K562 (cell line): ENCODE data around the gene ARL13A. TPM values are rescaled to one million over a fixed set of nuclear protein-coding genes. Genes with fewer than 3 reads are reported as not detected.

Experiments
- ATAC-seq: fragments of 200-7000 bp; cut with Tn5 transposase; 3 replicates; pipeline ENCODE4 v1.9.1; 2020; ENCODE audit warnings: moderate library complexity
- Bru-seq: library from RNA; stranded (reverse); fragments of 400-500 nt; gene quantifications from one replicate; lab custom pipeline; 2021; lab: Mats Ljungman, UMichigan
- BruChase-seq, 2 experiments: library from RNA; stranded (reverse); fragments of 400-500 nt; gene quantifications; one replicate each; lab custom pipeline; 2021; lab: Mats Ljungman, UMichigan
- BruUV-seq: library from RNA; stranded (reverse); fragments of 400-500 nt; replicated peaks from 2 replicates; lab custom pipeline; 2021; lab: Mats Ljungman, UMichigan
- CTCF ChIA-PET: fragments of 300-600 bp; formaldehyde crosslinking; extraction: SDS; loops from one replicate; lab custom pipeline; 2021; ENCODE audit warnings: low intra/inter-chr PET ratio; lab: Yijun Ruan, JAX
- POLR2A ChIA-PET: fragments of 300-600, 350-650 bp; sonication (Branson Sonifier 250); formaldehyde crosslinking; extraction: SDS; loops from one replicate; lab custom pipeline; 2021; ENCODE audit warnings: antibody characterized with exemption, inconsistent platforms; lab: Yijun Ruan, JAX
- DNase-seq, 4 experiments: peaks; one replicate each; pipeline versions ENCODE4 v3.0.0 to v3.0.0-alpha.2; 2011 to 2018; ENCODE audit warnings: low spot score in 3 of 4, mixed read lengths in 3 of 4; ENCODE audit errors: extremely low read depth in 1 of 4
- FAIRE-seq: peaks from 2 replicates; lab custom pipeline; 2011; peaks lifted over from hg19 to GRCh38; lab: Jason Lieb, UNC
- H2AFZ ChIP-seq: 2 replicates; pipeline ENCODE4 v1.6.0; 2011; ENCODE audit warnings: low read depth, low read length, control low read depth, inconsistent platforms
- H3K27ac ChIP-seq: fragments of 200-600 bp; 3 replicates; pipeline ENCODE4 v1.8.0; 2011; ENCODE audit warnings: low read depth, mild to moderate bottlenecking, control low read depth, inconsistent platforms, low read length, moderate library complexity, mixed read lengths; ENCODE audit errors: extremely low read depth
- H3K27me3 ChIP-seq, 2 experiments: fragments of 300-600 bp in 1 of 2; 2 replicates in 1 of 2; 3 replicates in 1 of 2; pipeline versions ENCODE4 v1.6.0 to v1.8.0; 2011; ENCODE audit warnings: inconsistent platforms in 2 of 2, low read length in 2 of 2, mild to moderate bottlenecking in 1 of 2, mixed read lengths in 1 of 2, moderate library complexity in 1 of 2; ENCODE audit not compliant: control insufficient read depth in 2 of 2, insufficient read depth in 2 of 2
- H3K36me3 ChIP-seq: fragments of 300-600 bp; 3 replicates; pipeline ENCODE4 v1.8.0; 2011; ENCODE audit warnings: mild to moderate bottlenecking, low read length, inconsistent platforms; ENCODE audit not compliant: control insufficient read depth, insufficient read depth
- H3K4me1 ChIP-seq, 2 experiments: fragments of 200-600 bp in 1 of 2; replicated peaks in 1 of 2; 2 replicates in 1 of 2; 3 replicates in 1 of 2; pipeline versions ENCODE4 v1.5.1 to v1.8.0; 2011; ENCODE audit warnings: inconsistent platforms in 2 of 2, low read length in 2 of 2, mild to moderate bottlenecking in 1 of 2, mixed read lengths in 1 of 2, moderate library complexity in 1 of 2; ENCODE audit not compliant: control insufficient read depth in 2 of 2, insufficient read depth in 2 of 2
- H3K4me2 ChIP-seq: 2 replicates; pipeline ENCODE4 v1.6.1; 2011; ENCODE audit warnings: low read length, control low read depth, inconsistent platforms, mixed read lengths; ENCODE audit not compliant: insufficient read depth
- H3K4me3 ChIP-seq: fragments of 200-600 bp; sonication (generic), shearing (Covaris generic); 2 replicates; pipeline ENCODE4 v1.5.1; 2016; ENCODE audit warnings: control low read depth, inconsistent platforms
- H3K79me2 ChIP-seq: fragments of 200-600 bp; 3 replicates; pipeline ENCODE4 v1.8.0; 2011; ENCODE audit warnings: low read length, inconsistent platforms; ENCODE audit not compliant: control insufficient read depth, insufficient read depth
- H3K9ac ChIP-seq, 2 experiments: 2 replicates each; pipeline versions ENCODE4 v1.6.0 to v1.6.1; 2011; ENCODE audit warnings: low read depth in 2 of 2, low read length in 2 of 2, control low read depth in 1 of 2, inconsistent platforms in 1 of 2, mild to moderate bottlenecking in 1 of 2, mixed read lengths in 1 of 2; ENCODE audit not compliant: insufficient read depth in 1 of 2
- H3K9me1 ChIP-seq: one replicate; pipeline ENCODE4 v1.6.0; 2011; ENCODE audit warnings: inconsistent platforms, mild to moderate bottlenecking, low read length, moderate library complexity; ENCODE audit not compliant: control insufficient read depth, insufficient read depth
- H3K9me3 ChIP-seq: replicated peaks from 2 replicates; pipeline ENCODE4 v1.5.1; 2011; ENCODE audit warnings: low read depth, low read length, inconsistent platforms; ENCODE audit not compliant: control insufficient read depth, insufficient read depth
- H4K20me1 ChIP-seq: replicated peaks from 2 replicates; pipeline ENCODE4 v1.6.1; 2011; ENCODE audit warnings: low read length, inconsistent platforms, mixed read lengths; ENCODE audit not compliant: control insufficient read depth, insufficient read depth
- HOXB6 ChIP-seq: fragments of 250-450 bp; sonication (Bioruptor Pico); IDR thresholded peaks from 2 replicates; pipeline ENCODE4 v1.5.1; 2022; ENCODE audit warnings: mild to moderate bottlenecking, borderline replicate concordance
- NEUROD1 ChIP-seq: fragments of 150-350 bp; IDR thresholded peaks from 2 replicates; pipeline ENCODE4 v1.6.1; 2014; ENCODE audit warnings: borderline replicate concordance, low read length, low read depth; ENCODE audit not compliant: partially characterized antibody
- PCBP2 ChIP-seq: fragments of 200-400 bp; formaldehyde crosslinking; IDR thresholded peaks from 2 replicates; pipeline ENCODE4 v1.6.1; 2018; ENCODE audit warnings: low read length, low read depth, mild to moderate bottlenecking, moderate library complexity; ENCODE audit not compliant: poor library complexity, severe bottlenecking
- SIX5 ChIP-seq, 2 experiments: IDR thresholded peaks; 2 replicates each; pipeline ENCODE4 v1.6.1; 2011; ENCODE audit warnings: low read length in 2 of 2, borderline replicate concordance in 1 of 2, low read depth in 1 of 2, mild to moderate bottlenecking in 1 of 2, moderate library complexity in 1 of 2; ENCODE audit not compliant: insufficient read depth in 1 of 2
- SRSF7 ChIP-seq: fragments of 200-400 bp; formaldehyde crosslinking; optimal IDR thresholded peaks from 2 replicates; pipeline ENCODE3; 2017; ENCODE audit warnings: mild to moderate bottlenecking, low read depth, low read length
- ZNF212 ChIP-seq: fragments of 450-650 bp; formaldehyde crosslinking; IDR thresholded peaks from 2 replicates; pipeline ENCODE4 v1.4.0; 2020; ENCODE audit warnings: mild to moderate bottlenecking
- ZNF3 ChIP-seq: fragments of 250-450 bp; sonication (Bioruptor Pico); IDR thresholded peaks from 2 replicates; pipeline ENCODE4 v1.5.0; 2021; ENCODE audit warnings: mild to moderate bottlenecking, moderate library complexity
- WGBS: fragments of 100-300 bp; shearing (Covaris generic); methylation state at CpG from one replicate; pipeline ENCODE4 v1.1.6; 2016; ENCODE audit warnings: low coverage, mixed read lengths; ENCODE audit not compliant: insufficient coverage; ENCODE audit errors: missing lambda C conversion rate; 5-methylcytosine and 5-hydroxymethylcytosine counted together
- in situ Hi-C: fragments of 300-500 bp; cut with MboI; formaldehyde crosslinking; loops from 4 replicates; pipeline ENCODE4 v1.15.0; 2018; ENCODE audit warnings: inconsistent platforms, mixed read lengths
- intact Hi-C: fragments of 100-400 bp; cut with micrococcal nuclease; formaldehyde crosslinking; loops from 2 replicates; pipeline ENCODE4 v1.14.2; 2022
- long read RNA-seq, 3 experiments: library from polyadenylated mRNA in 2 of 3; library from RNA in 1 of 3; unstranded in 2 of 3; stranded (forward) in 1 of 3; transcript quantifications; one replicate each; pipeline ENCODE4 v2.0.0, GENCODE V29; 2019 to 2022
- polyA minus RNA-seq, 3 experiments: library from RNA; depleted of rRNA, polyadenylated mRNA; stranded (reverse); fragments of >200 nt; gene quantifications; 2 replicates each; pipeline ENCODE4 v1.2.3, GENCODE V29; 2011
- polyA plus RNA-seq, 8 experiments: library from polyadenylated mRNA; depleted of rRNA in 4 of 8; stranded (reverse) in 5 of 8; unstranded in 3 of 8; fragments of >200 nt; fragmentation: Nextera tagmentation in 2 of 8; fragmentation: Illumina TruSeq in 1 of 8; extraction: Ambion mirVana in 2 of 8; extraction: Trizol in 1 of 8; gene quantifications; 2 replicates each; pipeline versions ENCODE4 v1.2.1 to v1.2.3, GENCODE V29; 2011 to 2014; ENCODE audit warnings: inconsistent platforms in 1 of 8, missing spikeins in 1 of 8
- total RNA-seq, 7 experiments: library from RNA; depleted of rRNA in 6 of 7; stranded (reverse); fragments of >200 nt in 6 of 7; fragmentation: Illumina TruSeq in 2 of 7; extraction: Trizol in 2 of 7; gene quantifications; 2 replicates each; pipeline versions ENCODE4 v1.2.1 to v1.2.3, GENCODE V29; 2011 to 2021; ENCODE audit warnings: low replicate concordance in 1 of 7
- TF ChIP-seq, protein P1 (sequence below): fragments of 250-450 bp; sonication (Bioruptor Pico); IDR thresholded peaks from 2 replicates; pipeline ENCODE4 v1.5.0; 2021
- TF ChIP-seq, protein P2 (sequence below): sonication (generic); formaldehyde crosslinking; IDR thresholded peaks from 2 replicates; pipeline ENCODE4 v1.8.1; 2023; ENCODE audit warnings: mild to moderate bottlenecking, missing genetic modification reagents, moderate library complexity
- TF ChIP-seq, protein P3 (sequence below): fragments of 450-650 bp; IDR thresholded peaks from 2 replicates; pipeline ENCODE4 v1.6.1; 2016

ARL13A gene
- total RNA-seq (2011; cell fraction: chromatin; rRNA removed; ENCODE audit: low replicate concordance): not detected in 2 replicates
- total RNA-seq (2011; cell fraction: nucleolus; rRNA removed): not detected in 2 replicates
- total RNA-seq (2011; cell fraction: nucleoplasm; rRNA removed): not detected in 2 replicates
- total RNA-seq (2014; rRNA removed) (not detected in 2 replicates), total RNA-seq (2014; rRNA removed; fragmentation: Illumina TruSeq; extraction: Trizol) (not detected in 2 replicates), total RNA-seq (2015; rRNA removed; fragmentation: Illumina TruSeq; extraction: Trizol) (not detected in 2 replicates), total RNA-seq (2021) (not detected in 2 replicates), polyA plus RNA-seq (2011; rRNA removed) (not detected in 2 replicates), polyA plus RNA-seq (2014; fragmentation: Illumina TruSeq; extraction: Trizol) (not detected in 2 replicates), polyA plus RNA-seq (2014; fragmentation: Nextera tagmentation; extraction: Ambion mirVana) (not detected), polyA plus RNA-seq (2014; rRNA removed) (not detected in 2 replicates), polyA minus RNA-seq (2011; rRNA and poly(A)+ RNA removed) (not detected in 2 replicates), Bru-seq, nascent RNA (percentile 19 among the genes with signal in this experiment), BruChase-seq, experiment 1, labeled RNA remaining after a 2-hour chase (percentile 18 among the genes with signal in this experiment), BruChase-seq, experiment 2, labeled RNA remaining after a 6-hour chase (percentile 15 among the genes with signal in this experiment)
- not detected in 2 replicates for polyA plus RNA-seq (2011; cell fraction: cytosol; rRNA removed)
- not detected in 2 replicates for polyA plus RNA-seq (2011; cell fraction: nucleus; rRNA removed)
- not detected in 2 replicates for polyA plus RNA-seq (2012)
- polyA minus RNA-seq (2011; cell fraction: cytosol; rRNA and poly(A)+ RNA removed): not detected in 2 replicates
- polyA minus RNA-seq (2011; cell fraction: nucleus; rRNA and poly(A)+ RNA removed): not detected in 2 replicates
- long read RNA-seq, experiment 1: 0 reads
- long read RNA-seq, experiment 2: 0 reads
- long read RNA-seq, experiment 3: 0 reads

DNA sequence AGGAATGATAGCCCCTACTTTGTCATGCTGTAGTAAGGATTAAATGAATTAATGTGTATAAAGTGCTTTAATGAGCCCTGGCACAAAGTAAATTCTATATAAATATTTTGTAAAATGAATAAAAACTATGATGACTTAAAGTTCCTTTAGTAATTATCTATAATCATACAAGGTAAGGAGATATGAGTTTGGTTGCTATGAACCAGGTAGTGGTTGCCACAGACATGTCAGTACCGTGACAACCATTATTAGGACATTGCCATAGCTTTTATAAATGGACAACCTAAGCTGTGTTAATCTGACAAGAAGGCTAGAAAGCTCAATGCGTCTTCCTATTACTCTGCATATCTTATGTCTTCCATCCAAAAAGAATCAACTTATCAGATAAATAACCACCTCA lies at the start of gene ARL13A:
ARL13A (plus strand) TSS at position 301 of the 400 bp plus-strand sequence. CDS start 3,982 bp downstream, outside the sequence.
- Histone ChIP-seq H3K9me1 (no peaks in the 10 kb centered on the region), H3K9me3 (no peaks in the 10 kb centered on the region), H3K79me2 (no peaks in the 10 kb centered on the region), H3K27ac (no peak within 1 kb of the TSS), H3K27me3 (no peaks in the 10 kb centered on the region)
- in situ Hi-C loops: no loop called here
- ATAC-seq: no peak
- POLR2A ChIA-PET: no interaction called here
- TF ChIP-seq, protein P1, sequence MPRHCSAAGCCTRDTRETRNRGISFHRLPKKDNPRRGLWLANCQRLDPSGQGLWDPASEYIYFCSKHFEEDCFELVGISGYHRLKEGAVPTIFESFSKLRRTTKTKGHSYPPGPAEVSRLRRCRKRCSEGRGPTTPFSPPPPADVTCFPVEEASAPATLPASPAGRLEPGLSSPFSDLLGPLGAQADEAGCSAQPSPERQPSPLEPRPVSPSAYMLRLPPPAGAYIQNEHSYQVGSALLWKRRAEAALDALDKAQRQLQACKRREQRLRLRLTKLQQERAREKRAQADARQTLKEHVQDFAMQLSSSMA (CRISPR knock-in tag): no peak
- TF ChIP-seq, protein P2, sequence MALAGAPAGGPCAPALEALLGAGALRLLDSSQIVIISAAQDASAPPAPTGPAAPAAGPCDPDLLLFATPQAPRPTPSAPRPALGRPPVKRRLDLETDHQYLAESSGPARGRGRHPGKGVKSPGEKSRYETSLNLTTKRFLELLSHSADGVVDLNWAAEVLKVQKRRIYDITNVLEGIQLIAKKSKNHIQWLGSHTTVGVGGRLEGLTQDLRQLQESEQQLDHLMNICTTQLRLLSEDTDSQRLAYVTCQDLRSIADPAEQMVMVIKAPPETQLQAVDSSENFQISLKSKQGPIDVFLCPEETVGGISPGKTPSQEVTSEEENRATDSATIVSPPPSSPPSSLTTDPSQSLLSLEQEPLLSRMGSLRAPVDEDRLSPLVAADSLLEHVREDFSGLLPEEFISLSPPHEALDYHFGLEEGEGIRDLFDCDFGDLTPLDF: no peak
- TF ChIP-seq SIX5 (IDR thresholded peaks at IDR 0.05; ENCODE audit: borderline replicate concordance in 1 of 2, insufficient read depth in 1 of 2, low read depth in 1 of 2, low read length in 2 of 2) (no peak), PCBP2 (no peak), HOXB6 (CRISPR knock-in tag) (no peak), SRSF7 (no peak), ZNF212 (CRISPR knock-in tag) (no peak), NEUROD1 (no peak), ZNF3 (CRISPR knock-in tag) (no peak)
- TF ChIP-seq, protein P3, sequence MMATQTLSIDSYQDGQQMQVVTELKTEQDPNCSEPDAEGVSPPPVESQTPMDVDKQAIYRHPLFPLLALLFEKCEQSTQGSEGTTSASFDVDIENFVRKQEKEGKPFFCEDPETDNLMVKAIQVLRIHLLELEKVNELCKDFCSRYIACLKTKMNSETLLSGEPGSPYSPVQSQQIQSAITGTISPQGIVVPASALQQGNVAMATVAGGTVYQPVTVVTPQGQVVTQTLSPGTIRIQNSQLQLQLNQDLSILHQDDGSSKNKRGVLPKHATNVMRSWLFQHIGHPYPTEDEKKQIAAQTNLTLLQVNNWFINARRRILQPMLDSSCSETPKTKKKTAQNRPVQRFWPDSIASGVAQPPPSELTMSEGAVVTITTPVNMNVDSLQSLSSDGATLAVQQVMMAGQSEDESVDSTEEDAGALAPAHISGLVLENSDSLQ: no peak
- TF ChIP-seq, all 486 proteins: peak for 0
- FAIRE-seq (no peak), DNase-seq (no peak)
- no peak within 1 kb of the TSS for H3K4me3 ChIP-seq
- intact Hi-C loops: no loop called here
- no peak within 1 kb of the TSS for H2AFZ ChIP-seq
- H3K9ac ChIP-seq: no peak within 1 kb of the TSS
- no peaks in the 10 kb centered on the region for H3K36me3 ChIP-seq
- no peaks in the 10 kb centered on the region for H3K4me1 ChIP-seq
- H4K20me1 ChIP-seq: no peaks in the 10 kb centered on the region
- no TSS peak for BruUV-seq
- CTCF ChIA-PET: no interaction called here
- H3K4me2 ChIP-seq: no peak within 1 kb of the TSS
- WGBS: 0% methylated on average over 2 of the region's 2 CpGs
